Endodermal cell (in vitro differentiated cells): ENCODE results near the gene CPNE5. TPM values are rescaled to one million over a fixed set of nuclear protein-coding genes. Genes with fewer than 3 reads are reported as not detected.

Experiments
- DNase-seq: peaks from one replicate; pipeline ENCODE4 v3.0.0-alpha.2; 2017
- H3K27ac ChIP-seq: 2 replicates; pipeline ENCODE4 v1.5.1; 2013; ENCODE audit warnings: mild to moderate bottlenecking, low read depth, low read length, moderate library complexity
- H3K27me3 ChIP-seq: 2 replicates; pipeline ENCODE4 v1.6.1; 2013; ENCODE audit warnings: mild to moderate bottlenecking, low read length, moderate library complexity; ENCODE audit not compliant: insufficient read depth, control insufficient read depth, poor library complexity, severe bottlenecking
- H3K36me3 ChIP-seq: 2 replicates; pipeline ENCODE4 v1.7.0; 2013; ENCODE audit warnings: mild to moderate bottlenecking, low read length, moderate library complexity; ENCODE audit not compliant: control insufficient read depth, insufficient read depth
- H3K4me1 ChIP-seq: one replicate; pipeline ENCODE4 v1.7.0; 2013; ENCODE audit warnings: low read length; ENCODE audit not compliant: control insufficient read depth, insufficient read depth
- H3K4me3 ChIP-seq: 2 replicates; pipeline ENCODE4 v1.5.1; 2013; ENCODE audit warnings: mild to moderate bottlenecking, low read length, moderate library complexity
- H3K9ac ChIP-seq: 2 replicates; pipeline ENCODE4 v1.6.1; 2013; ENCODE audit warnings: mild to moderate bottlenecking, low read length, moderate library complexity; ENCODE audit not compliant: poor library complexity, severe bottlenecking; ENCODE audit errors: extremely low read depth
- H3K9me3 ChIP-seq: 2 replicates; pipeline ENCODE4 v1.6.1; 2013; ENCODE audit warnings: mild to moderate bottlenecking, low read length, moderate library complexity; ENCODE audit not compliant: control insufficient read depth
- H3K27ac Mint-ChIP-seq: 2 replicates; pipeline ENCODE4 v1.8.0; 2020; ENCODE audit warnings: mixed read lengths
- H3K27me3 Mint-ChIP-seq: 2 replicates; pipeline ENCODE4 v1.8.0; 2021; ENCODE audit warnings: mild to moderate bottlenecking, mixed read lengths; ENCODE audit not compliant: insufficient read depth
- H3K36me3 Mint-ChIP-seq: 2 replicates; pipeline ENCODE4 v1.8.0; 2020; ENCODE audit warnings: low read depth, mixed read lengths
- H3K4me1 Mint-ChIP-seq: 2 replicates; pipeline ENCODE4 v1.8.0; 2020; ENCODE audit warnings: mixed read lengths
- H3K4me3 Mint-ChIP-seq: 2 replicates; pipeline ENCODE4 v1.8.0; 2020; ENCODE audit warnings: mild to moderate bottlenecking, moderate library complexity, mixed read lengths
- H3K9me3 Mint-ChIP-seq: 2 replicates; pipeline ENCODE4 v1.8.0; 2020; ENCODE audit warnings: mild to moderate bottlenecking, mixed read lengths
- WGBS, 2 experiments: methylation state at CpG; one replicate each; pipeline versions ENCODE4 v1.1.5 to v1.1.7; 2013; ENCODE audit warnings: missing lambda C conversion rate in 2 of 2, mixed read lengths in 1 of 2; ENCODE audit not compliant: insufficient coverage in 1 of 2, insufficient read length in 1 of 2; 5-methylcytosine and 5-hydroxymethylcytosine counted together
- long read RNA-seq, 4 experiments: library from polyadenylated mRNA in 2 of 4; library from RNA in 1 of 4; library from capped mRNA in 1 of 4; stranded (forward) in 3 of 4; unstranded in 1 of 4; transcript quantifications; one replicate each; pipeline ENCODE4 v2.0.0, GENCODE V29; 2020 to 2021; ENCODE audit warnings: inconsistent platforms in 1 of 4
- polyA plus RNA-seq, 2 experiments: library from polyadenylated mRNA; stranded (reverse); fragments of 50-300 nt; gene quantifications; one replicate each; pipeline ENCODE4 v1.2.3, GENCODE V29; 2013
- total RNA-seq, 2 donors: library from RNA; stranded (reverse); fragmentation: NEBNext Ultra II Directional in 1 of 2; extraction: Animal tissue kit (Norgen Biotek cat#: 25700) in 1 of 2; gene quantifications; 2 replicates in 1 of 2; 3 replicates in 1 of 2; pipeline ENCODE4 v1.2.1, GENCODE V29; 2021
- TF ChIP-seq, protein P1 (sequence below): fragments of 200-600 bp; sonication (generic); conservative IDR thresholded peaks from 2 replicates; pipeline ENCODE4 v1.5.0; 2021; ENCODE audit warnings: antibody characterized with exemption, mild to moderate bottlenecking

The CPNE5 gene
- under 1 TPM; 0.26 to 0.42 TPM for total RNA-seq
- polyA plus RNA-seq (2013, experiment 1 of 2): 1.4 TPM
- 1.6 TPM for polyA plus RNA-seq (2013, experiment 2 of 2)
- long read RNA-seq, experiment 1: 0 reads
- long read RNA-seq, experiment 2: 0 reads
- long read RNA-seq, experiment 3: 0 reads
- long read RNA-seq, experiment 4: 0 reads

DNA sequence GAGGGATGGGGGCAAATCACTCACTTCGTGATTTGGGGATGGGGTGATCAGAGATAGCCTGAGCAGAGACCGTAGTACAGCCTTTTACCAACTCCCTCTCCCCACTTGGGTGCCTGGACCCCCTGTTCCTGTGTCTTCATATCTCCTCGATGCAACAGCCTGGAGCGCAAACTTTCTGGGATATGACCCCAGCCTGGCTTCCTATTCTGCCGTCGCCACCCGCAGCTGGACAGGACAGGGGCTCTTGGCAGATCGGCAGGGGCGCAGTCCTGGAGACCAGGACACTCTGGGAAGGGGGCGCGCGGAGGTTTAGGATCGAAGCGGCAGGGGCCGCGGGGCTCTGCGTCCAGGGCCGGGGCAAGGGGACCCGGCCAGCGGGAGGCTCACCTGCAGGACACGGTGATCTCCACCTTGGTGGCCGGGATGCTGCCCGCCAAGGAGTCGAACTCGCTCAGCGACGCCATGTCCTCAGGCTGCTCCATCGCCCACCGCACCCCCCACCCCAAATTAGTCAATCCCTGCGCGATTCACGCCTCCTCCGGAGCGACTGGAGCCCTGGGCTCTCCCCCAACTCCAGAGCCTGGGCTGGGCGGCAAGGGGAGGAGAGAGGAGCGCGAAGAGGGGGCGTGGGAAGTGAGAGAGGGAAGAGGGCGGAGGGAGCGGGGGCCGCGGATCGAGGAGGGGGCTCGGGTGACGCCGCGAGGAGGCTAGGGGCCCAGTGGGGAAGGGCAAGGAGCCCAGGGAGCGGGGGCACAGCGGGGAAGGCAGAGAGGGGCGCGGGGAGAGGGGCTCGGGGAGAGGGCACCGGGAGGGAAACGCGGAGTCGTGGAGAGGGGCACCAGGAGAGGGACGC lies at the start of gene CPNE5:
CPNE5 (minus strand) TSS at position 549 of the 853 bp plus-strand sequence; CDS start at position 482, 67 bp downstream.
- H3K27me3 ChIP-seq: peaks cover 82% of the 10 kb centered on the region
- no peak within 1 kb of the TSS for H3K27ac Mint-ChIP-seq
- WGBS, 2 experiments: 7 to 17% methylated on average over 15 to 57 of the region's 57 CpGs

DNA sequence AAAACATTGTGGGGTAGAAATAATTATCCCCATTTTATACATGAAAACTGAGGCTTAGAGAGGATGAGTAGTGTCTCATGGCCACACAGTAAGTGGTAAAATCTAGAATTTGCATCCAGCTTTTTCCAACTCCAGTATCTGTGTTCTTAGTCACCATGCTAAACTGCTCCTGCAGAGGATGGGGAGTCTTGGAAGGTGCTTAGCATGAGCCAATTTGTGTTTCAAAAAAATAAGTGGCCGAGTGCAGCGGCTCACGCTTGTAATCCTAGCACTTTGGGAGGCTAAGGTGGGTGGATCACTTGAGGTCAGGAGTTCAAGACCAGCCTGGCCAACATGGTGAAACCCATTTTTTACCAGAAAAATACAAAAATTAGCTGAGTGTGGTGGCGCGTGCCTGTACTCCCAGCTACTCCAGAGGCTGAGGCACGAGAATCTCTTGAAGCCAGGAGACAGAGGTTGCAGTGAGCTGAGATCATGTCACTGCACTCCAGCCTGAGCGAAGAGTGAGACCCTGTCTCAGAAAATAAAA lies 48.9 kb upstream of the CPNE5 start:
- Mint-ChIP-seq H3K9me3 (no peaks in the 10 kb centered on the region), H3K36me3 (no peaks in the 10 kb centered on the region), H3K27me3 (peaks cover 3% of the 10 kb centered on the region), H3K4me3 (no peak overlapping the region), H3K4me1 (peaks cover 9% of the 10 kb centered on the region), H3K27ac (no peak overlapping the region)
- no peak for DNase-seq
- Histone ChIP-seq H3K4me3 (no peak overlapping the region), H3K4me1 (no peaks in the 10 kb centered on the region), H3K9me3 (no peaks in the 10 kb centered on the region), H3K36me3 (no peaks in the 10 kb centered on the region), H3K27ac (no peak overlapping the region), H3K27me3 (no peaks in the 10 kb centered on the region), H3K9ac (no peak overlapping the region)
- 96 to 97% methylated on average over 7 of the region's 7 CpGs for WGBS, 2 experiments
- TF ChIP-seq, protein P1, sequence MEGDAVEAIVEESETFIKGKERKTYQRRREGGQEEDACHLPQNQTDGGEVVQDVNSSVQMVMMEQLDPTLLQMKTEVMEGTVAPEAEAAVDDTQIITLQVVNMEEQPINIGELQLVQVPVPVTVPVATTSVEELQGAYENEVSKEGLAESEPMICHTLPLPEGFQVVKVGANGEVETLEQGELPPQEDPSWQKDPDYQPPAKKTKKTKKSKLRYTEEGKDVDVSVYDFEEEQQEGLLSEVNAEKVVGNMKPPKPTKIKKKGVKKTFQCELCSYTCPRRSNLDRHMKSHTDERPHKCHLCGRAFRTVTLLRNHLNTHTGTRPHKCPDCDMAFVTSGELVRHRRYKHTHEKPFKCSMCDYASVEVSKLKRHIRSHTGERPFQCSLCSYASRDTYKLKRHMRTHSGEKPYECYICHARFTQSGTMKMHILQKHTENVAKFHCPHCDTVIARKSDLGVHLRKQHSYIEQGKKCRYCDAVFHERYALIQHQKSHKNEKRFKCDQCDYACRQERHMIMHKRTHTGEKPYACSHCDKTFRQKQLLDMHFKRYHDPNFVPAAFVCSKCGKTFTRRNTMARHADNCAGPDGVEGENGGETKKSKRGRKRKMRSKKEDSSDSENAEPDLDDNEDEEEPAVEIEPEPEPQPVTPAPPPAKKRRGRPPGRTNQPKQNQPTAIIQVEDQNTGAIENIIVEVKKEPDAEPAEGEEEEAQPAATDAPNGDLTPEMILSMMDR: no peak

More for the DNA sequence above, at the start of gene CPNE5:
- Histone ChIP-seq H3K4me1 (peaks cover 3% of the 10 kb centered on the region), H3K9ac (no peak within 1 kb of the TSS), H3K4me3 (peak within 1 kb of the TSS; percentile 74), H3K36me3 (no peaks in the 10 kb centered on the region), H3K9me3 (no peaks in the 10 kb centered on the region), H3K27ac (no peak within 1 kb of the TSS)
- Mint-ChIP-seq H3K4me1 (peaks cover 11% of the 10 kb centered on the region), H3K36me3 (no peaks in the 10 kb centered on the region), H3K4me3 (peak within 1 kb of the TSS; percentile 60), H3K9me3 (no peaks in the 10 kb centered on the region), H3K27me3 (peaks cover 86% of the 10 kb centered on the region)
- DNase-seq: peak; percentile 75
- TF ChIP-seq, protein P1: no peak

DNA sequence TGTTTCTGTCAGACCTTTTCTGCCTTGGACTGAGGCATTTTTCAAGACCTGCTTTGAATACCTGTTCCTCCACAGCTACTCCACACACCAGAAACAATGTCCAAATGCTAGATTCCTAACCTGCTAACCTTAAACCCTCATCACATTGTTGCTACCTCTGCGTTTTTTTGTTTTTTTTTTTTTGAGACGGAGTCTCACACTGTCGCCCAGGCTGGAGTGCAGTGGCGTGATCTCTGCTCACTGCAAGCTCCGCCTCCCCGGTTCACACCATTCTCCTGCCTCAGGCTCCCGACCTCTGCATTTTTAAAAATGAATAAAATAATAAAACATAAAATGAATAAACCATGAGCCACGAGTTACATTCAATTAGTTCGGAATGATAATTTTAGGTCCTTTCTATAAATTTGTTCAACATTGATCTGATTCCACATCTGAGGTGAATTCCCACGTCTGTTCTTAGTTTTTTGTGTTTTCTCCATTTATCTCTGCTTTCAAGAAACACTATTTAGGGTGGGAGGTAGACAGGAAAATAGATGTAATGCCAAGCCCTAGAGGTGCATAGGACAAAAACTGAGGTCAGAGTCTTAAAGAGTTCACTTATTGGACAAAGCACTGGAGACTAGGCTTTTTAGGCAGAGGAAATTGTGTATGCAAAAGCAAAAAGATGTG lies 47.8 kb upstream of the CPNE5 start:
- H3K27me3 Mint-ChIP-seq: peaks cover 3% of the 10 kb centered on the region
- no peaks in the 10 kb centered on the region for H3K36me3 Mint-ChIP-seq
- H3K4me3 ChIP-seq: peak overlapping the region; percentile 96
- 90 to 93% methylated on average over 4 to 9 of the region's 10 CpGs for WGBS, 2 experiments
- H3K9me3 ChIP-seq: no peaks in the 10 kb centered on the region
- H3K36me3 ChIP-seq: no peaks in the 10 kb centered on the region
- H3K9me3 Mint-ChIP-seq: no peaks in the 10 kb centered on the region
- TF ChIP-seq, protein P1: no peak
- no peak overlapping the region for H3K9ac ChIP-seq
- H3K4me3 Mint-ChIP-seq: peak overlapping the region; percentile 77
- H3K27me3 ChIP-seq: no peaks in the 10 kb centered on the region
- H3K4me1 ChIP-seq: no peaks in the 10 kb centered on the region
- no peak for DNase-seq
- no peak overlapping the region for H3K27ac Mint-ChIP-seq
- H3K4me1 Mint-ChIP-seq: peaks cover 9% of the 10 kb centered on the region
- H3K27ac ChIP-seq: no peak overlapping the region
